Cardiac fibroblast (primary cell): ENCODE data around the gene APRT.
"Not testable (repeated sequence)": the region's sequence is repeated elsewhere in the genome, so short reads cannot be mapped to it uniquely, and the experiment has no call there.

Source experiments
- DNase-seq, 2 donors: peaks; one replicate each; pipeline versions ENCODE4 v3.0.0 to v3.0.0-alpha.2; 2010; ENCODE audit warnings: low read depth in 2 of 2
- H3K4me3 ChIP-seq, 2 donors: replicated peaks in 1 of 2; 1 replicate in 1 of 2; 2 replicates in 1 of 2; pipeline ENCODE4 v1.5.1; 2011; ENCODE audit warnings: low read depth in 2 of 2, low read length in 2 of 2, mild to moderate bottlenecking in 2 of 2, moderate library complexity in 1 of 2
- CTCF ChIP-seq: IDR thresholded peaks from one replicate; pipeline ENCODE4 v1.5.1; 2011; ENCODE audit warnings: low read depth, mild to moderate bottlenecking, low read length, inconsistent platforms

APRT gene

DNA sequence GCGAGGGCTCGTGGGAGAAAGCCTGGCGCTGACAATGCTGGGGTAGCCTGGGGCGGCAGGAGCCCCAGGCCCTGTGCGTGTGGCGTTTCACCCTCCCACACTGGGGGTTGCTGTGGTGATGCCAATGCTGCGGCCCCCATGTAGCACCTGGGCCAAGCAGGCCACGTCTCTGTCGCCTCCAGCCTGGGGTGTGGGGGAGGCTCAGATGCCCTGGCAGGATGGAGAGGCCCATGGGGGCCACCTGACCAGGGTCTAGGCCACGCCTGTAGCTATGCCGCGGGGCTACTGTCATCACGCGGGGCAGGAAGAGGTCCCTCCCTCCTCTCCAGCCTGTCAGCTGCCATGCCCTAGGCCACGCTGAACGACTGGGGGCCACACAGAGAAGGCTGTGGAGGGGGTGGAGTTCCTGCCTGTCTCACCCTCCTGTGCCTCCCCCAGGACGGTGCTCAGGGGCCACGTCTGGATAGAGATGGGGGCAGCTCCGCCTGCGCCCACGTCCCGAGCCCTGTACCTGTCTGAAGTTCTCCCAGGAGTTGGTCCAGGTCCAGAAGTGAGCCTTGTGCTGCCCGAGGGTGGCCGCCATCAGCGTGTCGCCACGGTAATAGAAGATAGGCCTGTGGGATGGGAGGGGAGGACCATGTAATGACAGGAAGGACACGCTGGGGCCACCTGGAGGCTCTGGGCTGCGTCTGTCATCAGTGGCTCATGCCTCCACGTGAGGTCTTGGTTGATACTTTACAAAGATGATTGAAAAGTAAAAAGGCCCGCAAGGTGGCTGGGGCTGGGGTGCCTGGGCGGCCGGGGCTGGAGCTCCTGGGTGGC, 12.7 kb upstream of the APRT start:
- no peak for DNase-seq
- no peak for TF ChIP-seq CTCF

GRCh38 chr16:88823646-88824045, 11.9 kb upstream of the APRT start:
- not testable (repeated sequence) for H3K4me3 ChIP-seq, DNase-seq

More for the DNA sequence above, 12.7 kb upstream of the APRT start:
- no peak overlapping the region for H3K4me3 ChIP-seq

DNA sequence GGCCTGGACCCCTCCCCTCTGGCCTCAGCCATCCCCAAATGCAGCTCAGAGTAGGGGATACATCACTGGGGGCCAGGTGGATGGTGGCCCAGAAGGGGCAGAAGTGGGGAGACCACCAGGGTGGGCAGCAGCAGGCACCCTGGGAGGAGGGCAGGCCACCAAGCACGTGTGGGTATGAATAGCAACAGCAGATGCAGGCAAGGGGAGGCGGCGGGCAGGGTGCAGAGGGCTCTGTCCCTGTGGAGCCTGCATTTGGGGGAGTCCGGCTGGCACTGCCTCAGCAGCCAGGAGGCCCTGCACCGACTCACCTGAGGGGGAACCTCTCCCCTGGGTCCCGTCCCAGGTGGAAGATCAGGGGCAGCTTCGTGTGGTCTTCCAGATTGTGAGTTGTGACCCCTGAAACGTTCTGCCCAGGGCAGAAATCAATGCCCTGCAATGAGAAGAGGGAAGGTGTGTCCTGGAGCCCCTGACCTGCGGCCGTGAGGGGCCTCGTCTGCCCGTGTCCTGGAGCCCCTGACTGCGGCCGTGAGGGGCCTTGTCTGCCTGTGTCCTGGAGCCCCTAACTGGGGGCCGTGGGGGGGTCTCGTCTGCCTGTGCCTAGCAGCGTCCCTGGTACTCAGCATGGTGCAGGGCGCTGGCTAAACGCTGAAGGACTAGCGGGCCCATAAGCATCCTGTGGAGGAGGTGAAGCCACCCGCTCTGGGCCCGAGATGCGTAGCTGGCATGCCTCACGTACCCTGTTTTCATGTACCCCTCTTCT, 10.7 kb upstream of the APRT start:
- no peak for TF ChIP-seq CTCF
- DNase-seq: no peak
- H3K4me3 ChIP-seq: no peak overlapping the region

DNA sequence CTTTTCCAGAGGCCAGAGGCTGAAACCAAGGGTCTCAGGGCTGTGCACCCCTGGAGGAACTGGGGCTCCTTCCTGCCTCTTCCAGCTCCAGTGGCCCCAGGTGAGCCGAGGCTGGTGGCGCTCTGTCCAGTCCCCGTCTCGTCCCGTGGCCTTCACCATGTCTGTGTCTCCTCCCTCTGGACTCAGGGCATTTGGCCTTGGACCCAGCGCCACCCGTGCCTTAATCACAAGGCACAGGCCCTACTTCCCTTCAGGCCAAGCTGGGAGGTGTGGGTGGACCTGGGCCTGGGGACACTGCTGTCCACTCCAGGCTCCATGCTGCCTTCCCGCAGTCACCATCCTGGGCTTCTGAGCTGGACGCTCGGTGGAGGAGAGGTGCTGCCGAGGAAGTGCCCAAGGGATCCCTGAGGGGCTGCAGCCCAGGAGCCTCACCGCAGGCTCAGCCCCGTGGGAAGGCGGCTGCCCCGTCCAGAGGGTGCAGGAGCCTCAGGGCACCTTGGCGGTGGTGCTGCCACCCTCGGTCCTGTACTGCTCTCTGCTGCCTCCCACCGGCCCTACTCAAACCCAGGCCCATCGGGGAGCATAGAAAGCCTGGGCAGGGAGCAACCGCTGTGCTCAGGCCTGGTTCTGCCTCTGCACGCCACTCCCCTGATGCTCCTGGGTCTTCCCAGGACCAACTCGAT, 9.6 kb upstream of the APRT start:
- no peak for TF ChIP-seq CTCF
- no peak for DNase-seq
- no peak overlapping the region for H3K4me3 ChIP-seq

DNA sequence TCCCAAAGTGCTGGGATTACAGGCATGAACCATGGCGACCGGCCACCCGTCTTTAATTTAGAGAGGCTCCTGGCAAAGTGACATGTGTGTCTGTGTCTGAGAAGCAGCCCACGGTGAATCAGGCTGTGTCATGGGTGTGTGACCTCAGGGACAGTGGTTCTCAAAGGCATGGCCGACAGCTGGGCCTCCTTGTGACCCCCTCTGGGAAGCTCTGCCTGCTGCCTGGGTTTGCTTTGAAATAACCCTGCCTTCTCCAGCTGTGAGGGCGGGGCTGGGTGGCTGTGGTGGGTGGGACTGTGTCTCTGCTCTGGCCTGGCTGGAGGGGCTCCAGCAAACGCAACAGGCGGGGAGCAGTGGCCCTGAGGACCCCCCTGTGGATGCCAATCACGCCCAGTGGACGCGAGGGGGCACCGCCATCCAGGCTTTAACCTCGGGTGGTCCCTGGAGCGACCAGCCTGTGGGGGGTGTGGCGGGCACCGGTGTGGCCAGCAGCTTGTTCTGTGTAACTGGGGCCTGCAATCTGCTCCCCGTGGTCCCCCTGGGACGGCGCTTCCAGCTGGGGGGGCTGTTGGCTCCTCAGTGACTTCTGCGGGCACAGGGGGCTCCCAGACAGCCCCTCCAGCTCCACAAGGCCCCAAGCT, 8.8 kb upstream of the APRT start:
- TF ChIP-seq CTCF: no peak
- no peak for DNase-seq
- H3K4me3 ChIP-seq: no peak overlapping the region

DNA sequence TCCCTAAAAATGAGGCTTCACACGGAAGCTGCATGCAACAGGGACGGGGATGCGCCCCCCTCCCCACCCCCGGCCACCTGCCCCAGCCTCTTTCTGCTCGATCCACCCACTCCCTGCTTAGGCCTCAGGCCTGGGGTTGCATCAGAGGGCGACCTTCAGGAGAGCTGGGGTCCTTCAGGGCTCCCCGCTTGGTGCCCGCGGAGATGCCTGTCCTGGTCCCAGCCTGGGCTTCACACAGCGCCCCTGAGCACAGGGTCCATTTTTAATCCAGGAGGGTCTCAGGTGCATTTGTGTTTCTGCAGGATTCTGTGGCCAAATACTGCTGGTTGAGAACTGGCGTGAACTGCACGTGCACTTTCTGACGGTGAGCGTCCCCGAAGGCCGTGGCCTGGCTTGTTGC, 7.4 kb upstream of the APRT start:
- no peak for DNase-seq
- H3K4me3 ChIP-seq: no peak overlapping the region
- no peak for TF ChIP-seq CTCF

- DNase-seq: no peak
- no peak for TF ChIP-seq CTCF
- no peak overlapping the region for H3K4me3 ChIP-seq
These were observed 6.8 kb upstream of the APRT start for GRCh38 chr16:88818575-88818874.
